Smooth muscle cell (in vitro differentiated cells): ENCODE results near the gene PLCB1. TPM values are rescaled to one million over a fixed set of nuclear protein-coding genes. Genes with fewer than 3 reads are reported as not detected.

Experiments used
- DNase-seq: peaks from one replicate; lab custom pipeline; 2025; ENCODE audit not compliant: unreplicated experiment; lab: John Stamatoyannopoulos, UW
- H2AFZ ChIP-seq: fragments of 200-600 bp; sonication (generic); 2 replicates; pipeline ENCODE4 v1.6.0; 2016; ENCODE audit warnings: antibody characterized with exemption, low read depth, mild to moderate bottlenecking
- H3F3A ChIP-seq: fragments of 200-600 bp; sonication (generic); 2 replicates; pipeline ENCODE4 v1.6.0; 2017; ENCODE audit warnings: antibody characterized with exemption, low read depth
- H3K27ac ChIP-seq: fragments of 200-600 bp; sonication (generic); 2 replicates; pipeline ENCODE4 v1.5.1; 2016; ENCODE audit warnings: low read depth, mild to moderate bottlenecking
- H3K27me3 ChIP-seq: fragments of 200-600 bp; sonication (generic); 2 replicates; pipeline ENCODE4 v1.6.1; 2016; ENCODE audit warnings: low read depth, mild to moderate bottlenecking
- H3K36me3 ChIP-seq: fragments of 200-600 bp; sonication (generic); 2 replicates; pipeline ENCODE4 v1.5.1; 2016; ENCODE audit warnings: low read depth
- H3K4me1 ChIP-seq: fragments of 200-600 bp; sonication (generic); 2 replicates; pipeline ENCODE4 v1.5.1; 2016; ENCODE audit warnings: low read depth
- H3K4me2 ChIP-seq: fragments of 200-600 bp; sonication (generic); 2 replicates; pipeline ENCODE4 v1.6.0; 2016; ENCODE audit warnings: mild to moderate bottlenecking
- H3K4me3 ChIP-seq: fragments of 200-600 bp; sonication (generic); 2 replicates; pipeline ENCODE4 v1.5.1; 2016; ENCODE audit warnings: mild to moderate bottlenecking
- H3K79me2 ChIP-seq: fragments of 200-600 bp; sonication (generic); 2 replicates; pipeline ENCODE4 v1.6.0; 2016; ENCODE audit warnings: low read depth, mild to moderate bottlenecking
- H3K9ac ChIP-seq: fragments of 200-600 bp; sonication (generic); 2 replicates; pipeline ENCODE4 v1.6.0; 2016; ENCODE audit warnings: low read depth
- H3K9me3 ChIP-seq: fragments of 200-600 bp; sonication (generic); replicated peaks from 2 replicates; pipeline ENCODE4 v1.5.1; 2016; ENCODE audit warnings: low read depth
- H4K20me1 ChIP-seq: fragments of 200-600 bp; sonication (generic); 2 replicates; pipeline ENCODE4 v1.6.0; 2016; ENCODE audit warnings: low read depth
- WGBS: methylation state at CpG from one replicate; pipeline ENCODE4 v1.1.7; 2016; ENCODE audit warnings: low lambda C conversion rate; 5-methylcytosine and 5-hydroxymethylcytosine counted together
- polyA plus RNA-seq: library from polyadenylated mRNA; unstranded; fragments of >200 nt; fragmentation: Nextera tagmentation; extraction: Ambion mirVana; gene quantifications from 2 replicates; pipeline ENCODE4 v1.2.1, GENCODE V29; 2016
- total RNA-seq: library from RNA; depleted of rRNA; stranded (reverse); fragments of >200 nt; gene quantifications from 2 replicates; pipeline ENCODE4 v1.2.3, GENCODE V29; 2014
- TF ChIP-seq, protein P1 (sequence below): fragments of 200-600 bp; sonication (generic); IDR thresholded peaks from 2 replicates; pipeline ENCODE4 v1.5.1; 2017; ENCODE audit warnings: borderline replicate concordance, mild to moderate bottlenecking, antibody characterized with exemption; ENCODE audit not compliant: insufficient read depth, poor library complexity, severe bottlenecking

The PLCB1 gene
- total and polyA plus RNA-seq, 2 experiments from 2014 or later = 4.7 to 25.3 TPM

DNA sequence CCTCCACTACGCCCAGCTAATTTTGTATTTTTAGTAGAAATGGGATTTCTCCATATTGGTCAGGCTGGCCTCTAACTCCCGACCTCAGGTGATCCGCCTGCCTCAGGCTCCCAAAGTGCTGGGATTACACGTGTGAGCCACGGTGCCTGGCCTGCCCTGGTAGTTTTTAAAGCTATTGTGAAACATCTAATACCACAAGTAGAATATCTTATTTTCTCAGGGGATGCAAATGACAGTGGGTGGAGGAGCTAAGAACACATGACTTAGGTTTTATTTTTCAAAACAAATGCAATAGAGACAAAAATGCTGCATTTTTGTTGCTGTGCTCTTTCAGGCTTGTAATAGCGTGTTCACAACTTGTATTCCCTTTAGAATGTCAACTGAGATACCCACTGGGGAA, 671.9 kb downstream of the PLCB1 start:
- Histone ChIP-seq H3K9me3 (no peaks in the 10 kb centered on the region), H4K20me1 (no peaks in the 10 kb centered on the region), H3K4me2 (no peak overlapping the region), H3K4me3 (no peak overlapping the region), H3K9ac (no peak overlapping the region), H3K27me3 (no peaks in the 10 kb centered on the region), H3K4me1 (no peaks in the 10 kb centered on the region), H3K36me3 (no peaks in the 10 kb centered on the region), H3F3A (no peaks in the 10 kb centered on the region), H3K79me2 (no peaks in the 10 kb centered on the region), H2AFZ (no peak overlapping the region), H3K27ac (no peak overlapping the region)
- TF ChIP-seq, protein P1, sequence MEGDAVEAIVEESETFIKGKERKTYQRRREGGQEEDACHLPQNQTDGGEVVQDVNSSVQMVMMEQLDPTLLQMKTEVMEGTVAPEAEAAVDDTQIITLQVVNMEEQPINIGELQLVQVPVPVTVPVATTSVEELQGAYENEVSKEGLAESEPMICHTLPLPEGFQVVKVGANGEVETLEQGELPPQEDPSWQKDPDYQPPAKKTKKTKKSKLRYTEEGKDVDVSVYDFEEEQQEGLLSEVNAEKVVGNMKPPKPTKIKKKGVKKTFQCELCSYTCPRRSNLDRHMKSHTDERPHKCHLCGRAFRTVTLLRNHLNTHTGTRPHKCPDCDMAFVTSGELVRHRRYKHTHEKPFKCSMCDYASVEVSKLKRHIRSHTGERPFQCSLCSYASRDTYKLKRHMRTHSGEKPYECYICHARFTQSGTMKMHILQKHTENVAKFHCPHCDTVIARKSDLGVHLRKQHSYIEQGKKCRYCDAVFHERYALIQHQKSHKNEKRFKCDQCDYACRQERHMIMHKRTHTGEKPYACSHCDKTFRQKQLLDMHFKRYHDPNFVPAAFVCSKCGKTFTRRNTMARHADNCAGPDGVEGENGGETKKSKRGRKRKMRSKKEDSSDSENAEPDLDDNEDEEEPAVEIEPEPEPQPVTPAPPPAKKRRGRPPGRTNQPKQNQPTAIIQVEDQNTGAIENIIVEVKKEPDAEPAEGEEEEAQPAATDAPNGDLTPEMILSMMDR = no peak
- 94% methylated on average over 6 of the region's 6 CpGs for WGBS
- no peak for DNase-seq

DNA sequence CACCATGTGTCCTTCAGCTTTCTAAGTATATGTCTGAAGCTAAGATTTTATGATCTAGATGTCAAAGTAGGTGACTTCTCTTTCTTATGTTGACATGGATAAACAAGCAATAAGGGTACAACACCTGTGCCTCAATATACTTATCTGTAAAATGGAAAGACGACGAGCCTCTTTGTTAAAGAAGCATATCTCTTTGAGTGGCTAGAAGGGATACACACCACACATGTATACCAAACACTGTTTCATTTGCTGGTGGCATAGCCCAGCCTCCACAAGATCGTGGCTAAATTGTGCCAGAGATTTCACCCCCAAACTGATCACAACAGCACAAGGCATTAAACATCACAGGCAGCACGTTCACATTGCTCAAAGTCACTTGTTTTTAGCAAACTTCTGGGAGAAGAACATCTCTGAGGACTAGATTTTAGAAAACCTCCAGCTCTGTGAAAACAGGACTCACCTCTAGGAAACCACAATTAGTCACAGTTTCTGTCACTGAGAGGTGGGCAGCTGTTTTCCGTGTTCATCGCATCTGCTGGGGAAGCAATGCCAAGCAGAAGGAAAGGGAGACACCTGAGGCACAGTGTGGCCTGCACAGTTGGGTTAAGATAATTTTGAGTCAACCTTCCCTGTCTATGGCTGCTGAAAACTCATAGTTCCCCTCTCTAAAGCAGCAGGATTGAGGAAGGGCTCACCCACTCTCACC, 673.8 kb downstream of the PLCB1 start:
- H3K79me2 ChIP-seq = no peaks in the 10 kb centered on the region
- no peak overlapping the region for H3K4me2 ChIP-seq
- no peaks in the 10 kb centered on the region for H3K27me3 ChIP-seq
- H3K4me3 ChIP-seq = no peak overlapping the region
- no peaks in the 10 kb centered on the region for H3F3A ChIP-seq
- no peak overlapping the region for H3K9ac ChIP-seq
- WGBS = 86% methylated on average over 6 of the region's 6 CpGs
- no peak overlapping the region for H2AFZ ChIP-seq
- H3K36me3 ChIP-seq = no peaks in the 10 kb centered on the region
- no peak overlapping the region for H3K27ac ChIP-seq
- no peaks in the 10 kb centered on the region for H4K20me1 ChIP-seq
- TF ChIP-seq, protein P1 = no peak
- H3K4me1 ChIP-seq = no peaks in the 10 kb centered on the region
- H3K9me3 ChIP-seq = no peaks in the 10 kb centered on the region
- DNase-seq = no peak

DNA sequence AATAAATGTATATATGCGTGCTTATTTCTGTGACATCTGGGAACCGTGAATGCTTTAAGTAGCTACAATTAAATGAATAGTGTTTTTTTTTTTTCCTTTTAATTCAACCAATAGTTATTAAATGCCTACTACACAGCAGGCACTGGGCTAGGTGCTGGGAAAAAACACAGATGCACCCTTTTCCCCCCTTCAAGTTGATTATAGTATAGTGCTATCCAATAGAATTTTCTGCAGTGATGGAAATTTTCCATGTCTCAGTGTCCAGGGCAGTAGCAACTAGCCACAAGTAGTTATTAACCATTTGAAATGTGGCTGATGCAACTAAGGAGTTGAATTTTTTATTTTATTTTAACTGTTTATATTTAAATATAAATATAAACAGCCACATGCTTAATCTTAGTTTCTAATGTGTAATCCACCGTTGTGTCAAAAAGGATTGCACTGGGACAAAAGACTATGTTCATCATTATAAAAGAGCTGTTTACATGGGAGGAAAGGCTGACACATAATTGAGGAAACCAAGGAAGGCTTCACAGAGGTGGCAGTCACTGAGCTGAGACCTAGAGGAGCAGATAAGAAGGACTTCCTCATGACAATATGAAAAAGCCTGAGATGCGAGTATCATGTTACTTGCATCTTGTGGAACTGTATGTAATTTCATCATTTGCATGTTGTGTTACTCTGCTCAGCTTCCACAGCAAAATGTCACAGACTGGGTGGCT, 675.6 kb downstream of the PLCB1 start:
- no peak overlapping the region for H2AFZ ChIP-seq
- no peaks in the 10 kb centered on the region for H3K9me3 ChIP-seq
- H3K36me3 ChIP-seq = no peaks in the 10 kb centered on the region
- 92% methylated on average over 4 of the region's 4 CpGs for WGBS
- no peak overlapping the region for H3K4me2 ChIP-seq
- H3K4me1 ChIP-seq = no peaks in the 10 kb centered on the region
- no peak for DNase-seq
- H4K20me1 ChIP-seq = no peaks in the 10 kb centered on the region
- TF ChIP-seq, protein P1 = no peak
- H3K9ac ChIP-seq = no peak overlapping the region
- H3K27ac ChIP-seq = no peak overlapping the region
- H3K79me2 ChIP-seq = no peaks in the 10 kb centered on the region
- no peaks in the 10 kb centered on the region for H3F3A ChIP-seq
- H3K4me3 ChIP-seq = no peak overlapping the region
- no peaks in the 10 kb centered on the region for H3K27me3 ChIP-seq
